NB4 (cell line): Measurements from ENCODE around the gene BEX3.

Experiments used
- DNase-seq: peaks from one replicate; pipeline ENCODE4 v3.0.0; 2010; ENCODE audit warnings: low read depth
- H3K4me3 ChIP-seq: one replicate; pipeline ENCODE4 v1.5.1; 2011; ENCODE audit warnings: mild to moderate bottlenecking, low read depth, low read length, moderate library complexity
- CTCF ChIP-seq: IDR thresholded peaks from one replicate; pipeline ENCODE4 v1.5.1; 2012; ENCODE audit warnings: low read depth, low read length
- MAX ChIP-seq: IDR thresholded peaks from 2 replicates; pipeline ENCODE4 v1.6.1; 2011; ENCODE audit warnings: low read depth, low read length
- MYC ChIP-seq: IDR thresholded peaks from 2 replicates; pipeline ENCODE4 v1.6.1; 2011; ENCODE audit warnings: low read depth, low read length
- POLR2A ChIP-seq: IDR thresholded peaks from 2 replicates; pipeline ENCODE4 v1.6.1; 2011; ENCODE audit warnings: mild to moderate bottlenecking; ENCODE audit not compliant: insufficient read length; ENCODE audit errors: extremely low read depth

BEX3 gene

GRCh38 chrX:103417370-103417769, 41.0 kb downstream of the BEX3 start:
- H3K4me3 ChIP-seq: no peak overlapping the region
- DNase-seq: no peak
- TF ChIP-seq CTCF (no peak), POLR2A (no peak), MYC (no peak)

- TF ChIP-seq CTCF (no peak), MYC (no peak), MAX (no peak), POLR2A (no peak)
- DNase-seq: no peak
- H3K4me3 ChIP-seq: no peak overlapping the region
These were observed 41.6 kb downstream of the BEX3 start for GRCh38 chrX:103417933-103418332.

- H3K4me3 ChIP-seq: no peak overlapping the region
- DNase-seq: no peak
- TF ChIP-seq POLR2A (no peak), MAX (no peak), CTCF (no peak), MYC (no peak)
These were observed 42.5 kb downstream of the BEX3 start for GRCh38 chrX:103418811-103419340.

GRCh38 chrX:103423955-103424638, 47.8 kb downstream of the BEX3 start:
- DNase-seq: no peak
- TF ChIP-seq CTCF (no peak), MAX (no peak), MYC (no peak), POLR2A (no peak)
- no peak overlapping the region for H3K4me3 ChIP-seq
